Tibial nerve (tissue), 4 donors: Measurements from ENCODE around the gene AFAP1L1. TPM values are rescaled to one million over a fixed set of nuclear protein-coding genes. Genes with fewer than 3 reads are reported as not detected.

ENCODE experiments used
- DNase-seq, 2 donors: peaks; one replicate each; pipeline ENCODE4 v3.0.0-alpha.2; 2019; ENCODE audit warnings: low spot score in 2 of 2
- H3K27ac ChIP-seq, 4 donors: fragments of 200-600 bp; sonication (generic) in 3 of 4; one replicate each; pipeline ENCODE4 v1.5.1; 2017 to 2019; ENCODE audit warnings: mild to moderate bottlenecking in 1 of 4
- H3K27me3 ChIP-seq, 2 donors: fragments of 200-600 bp; sonication (generic) in 1 of 2; one replicate each; pipeline versions ENCODE4 v1.5.1 to v1.6.0; 2017 to 2019
- H3K36me3 ChIP-seq, 3 donors: fragments of 200-600 bp; sonication (generic); one replicate each; pipeline ENCODE4 v1.5.1; 2018 to 2019
- H3K4me1 ChIP-seq, 4 donors: fragments of 200-600 bp; sonication (generic) in 3 of 4; one replicate each; pipeline ENCODE4 v1.5.1; 2017 to 2019
- H3K4me3 ChIP-seq, 4 donors: fragments of 200-600 bp; sonication (generic) in 3 of 4; one replicate each; pipeline ENCODE4 v1.5.1; 2017 to 2019; ENCODE audit warnings: mild to moderate bottlenecking in 1 of 4, moderate library complexity in 1 of 4
- H3K9me3 ChIP-seq, 4 donors: fragments of 200-600 bp; sonication (generic) in 3 of 4; one replicate each; pipeline ENCODE4 v1.5.1; 2017 to 2019
- CTCF ChIP-seq, 5 experiments: fragments of 200-600 bp in 3 of 5; fragments of 450-650 bp in 2 of 5; sonication (generic) in 3 of 5; IDR thresholded peaks; one replicate each; pipeline ENCODE4 v1.5.1; 2016 to 2019; ENCODE audit warnings: antibody characterized with exemption in 5 of 5, mild to moderate bottlenecking in 3 of 5, moderate library complexity in 2 of 5
- EP300 ChIP-seq, 2 donors: sonication (generic); formaldehyde crosslinking; IDR thresholded peaks; one replicate each; pipeline ENCODE4 v1.6.1; 2017; ENCODE audit warnings: antibody characterized with exemption in 2 of 2, mild to moderate bottlenecking in 1 of 2
- POLR2A ChIP-seq, 2 donors: fragments of 450-650 bp; IDR thresholded peaks; one replicate each; pipeline ENCODE4 v1.6.1; 2017; ENCODE audit warnings: antibody characterized with exemption in 2 of 2, mild to moderate bottlenecking in 2 of 2, moderate library complexity in 2 of 2
- WGBS, 2 donors: methylation state at CpG; one replicate each; pipeline ENCODE4 v1.1.5; 2018; 5-methylcytosine and 5-hydroxymethylcytosine counted together
- total RNA-seq, 4 donors: library from RNA; depleted of rRNA; stranded (reverse); fragments of >200 nt; gene quantifications; one replicate each; pipeline ENCODE4 v1.1.0, GENCODE V29; 2016

The AFAP1L1 gene
- total RNA-seq, 4 donors from 2014 or later: 40.8 to 93.5 (median 91.6) TPM

GRCh38 chr5:149381261-149381985, 109.8 kb downstream of the AFAP1L1 start:
- Histone ChIP-seq H3K9me3 (no peaks in the 10 kb centered on the region), H3K27me3 (no peaks in the 10 kb centered on the region), H3K36me3 (no peaks in the 10 kb centered on the region), H3K4me3 (no peak overlapping the region), H3K4me1 (peaks cover 0 to 59% (median 5%) of the 10 kb centered on the region in 4 donors), H3K27ac (peak overlapping the region in 3 of 4 donors; percentile 20 to 83 (median 79))
- WGBS, 2 donors: 42 to 45% methylated on average over 8 of the region's 8 CpGs
- DNase-seq: no peak
- TF ChIP-seq CTCF (IDR thresholded peaks at IDR 0.05) (no peak), POLR2A (IDR thresholded peaks at IDR 0.05) (no peak), EP300 (IDR thresholded peaks at IDR 0.05) (no peak)

- 31 to 42% methylated on average over 10 to 12 of the region's 16 CpGs for WGBS, 2 donors
These were observed 110.3 kb downstream of the AFAP1L1 start for GRCh38 chr5:149381986-149382338.

DNA sequence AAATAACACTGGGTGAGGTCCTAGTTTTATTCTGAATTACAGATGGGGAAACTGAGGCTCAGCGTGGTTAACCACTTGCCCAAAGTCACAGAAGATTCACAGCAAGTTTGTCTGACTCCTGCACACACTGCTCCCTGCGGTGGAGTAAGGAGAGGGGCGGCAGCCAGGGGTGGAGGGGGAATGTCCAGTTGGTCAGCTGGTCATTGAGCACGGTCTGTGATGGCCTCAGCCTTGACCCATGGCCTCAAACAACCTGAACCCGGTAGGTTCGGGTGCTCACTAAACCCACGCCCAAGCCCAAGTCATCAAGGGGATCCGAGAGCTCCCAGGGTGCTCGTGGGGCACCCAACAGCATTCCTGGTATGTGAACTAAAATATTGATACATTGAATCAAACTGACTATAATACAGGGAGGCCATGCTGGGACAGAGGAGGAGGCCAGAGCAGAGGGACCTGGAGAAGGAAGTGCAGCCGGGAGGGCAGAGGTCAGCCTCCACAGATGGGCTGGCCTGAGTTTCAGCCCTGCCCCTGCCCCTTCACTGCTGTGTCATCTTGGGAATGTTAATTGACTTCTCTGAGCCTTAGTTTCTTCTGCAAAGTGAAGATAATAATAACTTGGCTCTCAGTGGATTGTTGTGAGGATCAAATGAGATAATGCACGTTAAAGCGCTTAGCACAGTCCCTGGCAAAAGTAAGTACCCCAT, 111.0 kb downstream of the AFAP1L1 start:
- WGBS, 2 donors: 63 to 71% methylated on average over 12 of the region's 12 CpGs
- DNase-seq: no peak
- H3K4me1 ChIP-seq: peaks cover 0 to 67% (median 5%) of the 10 kb centered on the region in 4 donors
- no peaks in the 10 kb centered on the region for H3K27me3 ChIP-seq
- H3K36me3 ChIP-seq: no peaks in the 10 kb centered on the region
- peak overlapping the region in 2 of 4 donors; percentile 23 to 66 for H3K27ac ChIP-seq
- H3K4me3 ChIP-seq: no peak overlapping the region
- TF ChIP-seq CTCF (IDR thresholded peaks at IDR 0.05): no peak
- TF ChIP-seq POLR2A (IDR thresholded peaks at IDR 0.05): no peak
- TF ChIP-seq EP300 (IDR thresholded peaks at IDR 0.05): no peak
- no peaks in the 10 kb centered on the region for H3K9me3 ChIP-seq

More at GRCh38 chr5:149381986-149382338, 110.3 kb downstream of the AFAP1L1 start:
- Histone ChIP-seq H3K4me3 (no peak overlapping the region), H3K4me1 (peaks cover 0 to 65% (median 5%) of the 10 kb centered on the region in 4 donors), H3K9me3 (no peaks in the 10 kb centered on the region), H3K27ac (peak overlapping the region in 3 of 4 donors; percentile 20 to 83 (median 79)), H3K27me3 (no peaks in the 10 kb centered on the region), H3K36me3 (no peaks in the 10 kb centered on the region)
- TF ChIP-seq CTCF (IDR thresholded peaks at IDR 0.05) (peak; percentile 81 to 95 (median 91)), POLR2A (IDR thresholded peaks at IDR 0.05) (no peak), EP300 (IDR thresholded peaks at IDR 0.05) (no peak)
- DNase-seq: peak; percentile 53 to 82

DNA sequence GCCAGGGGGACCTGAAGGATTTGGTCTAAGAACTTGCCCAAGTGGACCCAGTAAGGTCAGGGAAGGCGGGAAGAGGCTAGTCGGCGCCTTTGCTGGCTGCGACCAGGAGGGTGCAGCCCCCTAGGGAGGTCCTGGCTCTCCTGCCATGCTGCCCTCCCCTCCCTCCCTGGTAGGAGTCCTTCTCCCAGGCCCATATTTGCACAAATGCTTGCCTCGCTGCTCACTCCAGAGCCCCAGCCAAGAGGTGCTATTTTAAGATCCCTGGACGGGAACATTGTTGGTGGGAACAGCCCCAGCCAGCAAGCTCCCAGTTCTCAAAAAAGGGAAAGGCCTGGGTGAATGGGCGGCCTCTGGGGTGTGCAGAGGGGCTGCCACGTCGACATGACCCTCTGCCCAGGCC, 111.7 kb downstream of the AFAP1L1 start:
- 66 to 81% methylated on average over 3 to 9 of the region's 9 CpGs for WGBS, 2 donors
- Histone ChIP-seq H3K9me3 (peaks cover 0 to under 1% (median 0%) of the 10 kb centered on the region in 4 donors), H3K27me3 (no peaks in the 10 kb centered on the region), H3K4me3 (no peak overlapping the region), H3K4me1 (peaks cover 0 to 73% (median 5%) of the 10 kb centered on the region in 4 donors), H3K36me3 (no peaks in the 10 kb centered on the region), H3K27ac (peak overlapping the region in 2 of 4 donors; percentile 23 to 82)
- DNase-seq: no peak
- no peak for TF ChIP-seq EP300 (IDR thresholded peaks at IDR 0.05)
- no peak for TF ChIP-seq CTCF (IDR thresholded peaks at IDR 0.05)
- TF ChIP-seq POLR2A (IDR thresholded peaks at IDR 0.05): no peak

GRCh38 chr5:149386166-149386565, 114.5 kb downstream of the AFAP1L1 start:
- no peak for TF ChIP-seq CTCF (IDR thresholded peaks at IDR 0.05)
- TF ChIP-seq EP300 (IDR thresholded peaks at IDR 0.05): no peak
- TF ChIP-seq POLR2A (IDR thresholded peaks at IDR 0.05): no peak
- DNase-seq: no peak
- Histone ChIP-seq H3K9me3 (peaks cover 0 to 3% (median 0%) of the 10 kb centered on the region in 4 donors), H3K4me1 (peaks cover 0 to 62% (median 5%) of the 10 kb centered on the region in 4 donors), H3K36me3 (no peaks in the 10 kb centered on the region), H3K27ac (peak overlapping the region in 3 of 4 donors; percentile 28 to 82 (median 58)), H3K4me3 (no peak overlapping the region), H3K27me3 (no peaks in the 10 kb centered on the region)
- WGBS, 2 donors: 75 to 78% methylated on average over 5 of the region's 5 CpGs
